AG09309 (cell line): Measurements from ENCODE around the gene KCNS3.

Experiments used
- DNase-seq: peaks from one replicate; pipeline ENCODE4 v3.0.0-alpha.2; 2010; ENCODE audit warnings: low read depth
- H3K4me3 ChIP-seq: 2 replicates; pipeline ENCODE4 v1.5.1; 2011; ENCODE audit warnings: mild to moderate bottlenecking, low read depth, low read length, moderate library complexity; ENCODE audit not compliant: control insufficient read depth
- TF ChIP-seq, protein P1 (sequence below): IDR thresholded peaks from 2 replicates; pipeline ENCODE4 v1.5.1; 2011; ENCODE audit warnings: mild to moderate bottlenecking, low read depth, low read length, inconsistent platforms; ENCODE audit not compliant: insufficient read depth, control insufficient read depth; ENCODE audit errors: missing control alignments

Gene KCNS3

DNA sequence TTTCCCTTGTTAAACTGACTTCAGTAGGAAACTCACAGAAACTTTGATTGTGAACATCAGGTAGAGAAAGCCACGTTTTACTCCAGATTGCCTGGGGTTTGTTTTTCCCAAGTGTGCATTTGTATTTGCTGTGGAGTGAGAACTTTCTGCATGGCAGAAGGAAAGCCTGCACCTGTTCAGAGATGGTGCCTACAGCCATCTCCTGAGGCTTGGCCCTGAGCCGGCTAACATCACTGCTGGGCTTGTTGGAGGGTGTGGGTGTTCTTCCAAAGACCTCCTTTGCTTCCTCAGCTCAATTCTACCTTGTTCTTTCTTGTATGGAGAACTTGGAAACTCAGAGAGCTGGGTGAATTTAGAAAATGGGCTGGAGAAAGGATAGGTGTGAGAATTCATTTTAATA is 16.1 kb downstream of the KCNS3 start:
- TF ChIP-seq, protein P1, sequence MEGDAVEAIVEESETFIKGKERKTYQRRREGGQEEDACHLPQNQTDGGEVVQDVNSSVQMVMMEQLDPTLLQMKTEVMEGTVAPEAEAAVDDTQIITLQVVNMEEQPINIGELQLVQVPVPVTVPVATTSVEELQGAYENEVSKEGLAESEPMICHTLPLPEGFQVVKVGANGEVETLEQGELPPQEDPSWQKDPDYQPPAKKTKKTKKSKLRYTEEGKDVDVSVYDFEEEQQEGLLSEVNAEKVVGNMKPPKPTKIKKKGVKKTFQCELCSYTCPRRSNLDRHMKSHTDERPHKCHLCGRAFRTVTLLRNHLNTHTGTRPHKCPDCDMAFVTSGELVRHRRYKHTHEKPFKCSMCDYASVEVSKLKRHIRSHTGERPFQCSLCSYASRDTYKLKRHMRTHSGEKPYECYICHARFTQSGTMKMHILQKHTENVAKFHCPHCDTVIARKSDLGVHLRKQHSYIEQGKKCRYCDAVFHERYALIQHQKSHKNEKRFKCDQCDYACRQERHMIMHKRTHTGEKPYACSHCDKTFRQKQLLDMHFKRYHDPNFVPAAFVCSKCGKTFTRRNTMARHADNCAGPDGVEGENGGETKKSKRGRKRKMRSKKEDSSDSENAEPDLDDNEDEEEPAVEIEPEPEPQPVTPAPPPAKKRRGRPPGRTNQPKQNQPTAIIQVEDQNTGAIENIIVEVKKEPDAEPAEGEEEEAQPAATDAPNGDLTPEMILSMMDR: no peak
- no peak for DNase-seq

DNA sequence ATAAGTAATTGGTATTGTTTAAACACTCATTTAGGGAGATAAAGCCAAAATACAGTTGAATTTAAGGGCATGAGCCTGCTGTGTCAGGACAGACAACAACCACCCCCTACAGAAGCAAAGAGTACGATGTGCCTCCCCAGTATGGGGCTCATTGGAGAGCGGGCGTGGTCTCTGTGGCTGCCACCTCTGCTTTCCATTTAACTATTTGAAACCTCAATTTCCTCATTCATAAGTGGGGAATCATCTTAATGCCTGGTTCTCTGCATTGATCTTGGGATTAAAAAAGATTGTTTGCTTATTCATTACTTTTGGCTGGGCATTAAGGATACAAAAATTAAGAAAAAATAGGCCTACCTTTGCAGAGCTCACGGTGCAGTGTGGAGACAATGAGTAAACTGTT is 21.4 kb downstream of the KCNS3 start:
- TF ChIP-seq, protein P1: no peak
- H3K4me3 ChIP-seq: no peak overlapping the region
- no peak for DNase-seq

More for the DNA sequence above, 16.1 kb downstream of the KCNS3 start:
- H3K4me3 ChIP-seq: no peak overlapping the region

DNA sequence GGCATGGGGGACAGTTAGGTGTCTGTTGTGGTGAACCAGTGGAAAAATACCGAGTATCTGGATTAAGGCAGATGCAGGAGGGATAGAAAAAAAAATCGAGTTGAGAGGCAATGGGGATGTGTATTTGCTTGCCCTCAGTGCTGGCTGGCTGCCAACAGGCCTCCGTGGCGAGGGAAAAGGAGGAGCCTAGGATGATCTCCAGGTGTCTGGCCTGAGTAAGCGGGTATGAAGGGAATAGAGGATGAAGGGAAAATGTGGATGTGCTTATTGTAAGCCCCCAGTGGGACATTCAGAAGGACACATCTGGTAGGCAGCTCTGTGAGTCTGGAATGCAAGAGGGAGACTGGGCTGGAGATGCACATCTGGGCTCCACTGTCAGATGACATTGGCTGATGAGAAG is 22.8 kb downstream of the KCNS3 start:
- no peak overlapping the region for H3K4me3 ChIP-seq
- TF ChIP-seq, protein P1: no peak
- no peak for DNase-seq

DNA sequence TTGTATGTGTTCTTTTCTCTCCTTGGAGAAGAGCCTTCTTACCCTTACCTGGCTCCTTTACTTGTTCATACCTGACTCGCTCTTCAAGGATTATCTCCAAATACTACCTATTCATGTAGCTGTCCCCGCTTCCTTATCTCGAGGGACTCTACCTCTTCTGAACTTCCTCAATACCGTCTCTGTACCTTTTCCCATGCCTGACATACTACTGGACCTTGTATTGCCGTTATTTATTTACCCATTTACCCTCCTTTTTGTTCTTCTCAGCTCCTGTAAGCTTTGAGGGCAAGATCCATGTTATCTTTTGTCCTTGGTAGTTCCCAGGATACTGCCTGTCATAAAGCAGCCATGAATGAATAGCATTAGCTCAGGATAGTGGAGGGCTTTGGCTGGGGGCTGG is 32.5 kb downstream of the KCNS3 start:
- DNase-seq: no peak
- TF ChIP-seq, protein P1: no peak
- no peak overlapping the region for H3K4me3 ChIP-seq

DNA sequence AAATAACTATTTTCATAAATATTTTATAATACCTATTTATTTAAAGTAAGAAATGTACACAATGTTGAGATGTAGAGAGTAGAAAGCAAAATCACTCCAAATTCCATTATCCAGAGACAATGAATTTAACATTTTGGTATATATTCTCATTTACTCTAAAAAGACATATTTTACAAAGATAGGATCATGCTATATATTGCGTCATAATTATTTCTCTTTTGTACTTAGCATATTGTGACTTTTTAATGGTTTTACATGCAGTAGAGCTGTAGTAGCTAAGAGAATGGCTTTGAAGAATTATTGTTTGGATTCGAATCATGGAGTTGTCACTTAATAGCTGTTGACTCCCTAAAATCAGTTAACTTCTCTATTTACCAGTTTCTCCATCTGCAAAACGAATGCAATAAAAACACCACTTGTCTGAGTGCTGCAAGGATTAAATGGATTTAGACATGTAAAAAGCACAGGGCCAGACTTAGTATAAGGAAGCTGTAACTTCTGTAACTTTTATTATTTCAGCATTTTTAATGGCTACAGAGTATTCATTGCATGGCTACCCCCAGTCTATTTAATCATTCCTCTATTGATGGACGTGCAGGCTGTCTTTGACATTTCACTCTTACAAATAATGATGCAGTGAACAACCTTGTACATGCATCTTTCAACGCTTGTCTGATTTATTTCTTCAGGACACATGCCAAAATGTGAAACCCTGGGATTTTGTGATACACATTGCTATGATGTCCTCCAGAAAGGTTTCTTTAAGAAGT is 33.2 kb downstream of the KCNS3 start:
- H3K4me3 ChIP-seq: no peak overlapping the region
- TF ChIP-seq, protein P1: no peak

DNA sequence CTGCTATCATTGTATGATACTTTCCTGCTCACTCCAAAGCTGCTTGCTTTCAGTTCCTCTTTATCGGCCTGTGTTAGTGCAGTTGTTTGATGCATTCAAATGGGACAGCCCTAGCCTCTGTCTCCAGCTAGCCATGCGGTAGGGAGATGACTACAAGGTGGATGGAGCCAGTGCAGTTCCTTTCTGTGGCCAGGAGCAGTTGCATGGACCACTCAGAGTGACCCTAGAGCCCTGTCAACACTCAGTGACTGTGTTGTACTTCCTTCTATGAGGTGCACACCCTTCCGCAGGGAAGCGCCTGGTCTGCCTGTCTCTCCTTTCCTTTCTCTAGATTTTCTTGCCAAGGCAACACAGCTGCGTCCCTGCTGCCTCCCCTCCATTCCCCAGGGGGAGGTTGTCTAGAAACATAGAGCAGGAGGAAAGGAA is 33.8 kb downstream of the KCNS3 start:
- H3K4me3 ChIP-seq: no peak overlapping the region
- no peak for DNase-seq
- TF ChIP-seq, protein P1: no peak

More for the DNA sequence above, 33.2 kb downstream of the KCNS3 start:
- DNase-seq: no peak
